HG03097 (cell line): ENCODE results near the gene PLEKHM3.

ENCODE experiments used
- ATAC-seq: cut with Tn5 transposase; IDR thresholded peaks from one replicate; pipeline ENCODE4 v1.9.1; 2021; ENCODE audit not compliant: unreplicated experiment, low FRiP score

PLEKHM3 gene

GRCh38 chr2:207868855-207869596, 156.3 kb downstream of the PLEKHM3 start:
- ATAC-seq = no peak

GRCh38 chr2:207867905-207868304, 157.4 kb downstream of the PLEKHM3 start:
- no peak for ATAC-seq

GRCh38 chr2:207867056-207867455, 158.3 kb downstream of the PLEKHM3 start:
- no peak for ATAC-seq

- ATAC-seq = no peak
Observed at GRCh38 chr2:207865210-207865609, 160.1 kb downstream of the PLEKHM3 start.

GRCh38 chr2:207863345-207863744, 162.0 kb downstream of the PLEKHM3 start:
- ATAC-seq = no peak

GRCh38 chr2:207861789-207862188, 163.5 kb downstream of the PLEKHM3 start:
- no peak for ATAC-seq

- no peak for ATAC-seq
Observed at GRCh38 chr2:207860685-207861084, 164.6 kb downstream of the PLEKHM3 start.

- ATAC-seq = no peak
Observed at GRCh38 chr2:207855591-207855990, 169.7 kb downstream of the PLEKHM3 start.

GRCh38 chr2:207854484-207855440, 170.6 kb downstream of the PLEKHM3 start:
- ATAC-seq = no peak

- ATAC-seq = no peak
Observed at GRCh38 chr2:207852791-207853190, 172.5 kb downstream of the PLEKHM3 start.

GRCh38 chr2:207849443-207849842, 175.9 kb downstream of the PLEKHM3 start:
- no peak for ATAC-seq

- ATAC-seq = no peak
Observed at GRCh38 chr2:207848545-207848928, 176.8 kb downstream of the PLEKHM3 start.

- ATAC-seq = no peak
Observed at GRCh38 chr2:207847807-207848544, 177.4 kb downstream of the PLEKHM3 start.

GRCh38 chr2:207847098-207847806, 178.1 kb downstream of the PLEKHM3 start:
- ATAC-seq = no peak

- no peak for ATAC-seq
Observed at GRCh38 chr2:207845202-207845864, 180.0 kb downstream of the PLEKHM3 start.

- ATAC-seq = no peak
Observed at GRCh38 chr2:207844648-207845047, 180.7 kb downstream of the PLEKHM3 start.

- no peak for ATAC-seq
Observed at GRCh38 chr2:207840101-207840500, 185.2 kb downstream of the PLEKHM3 start.

- ATAC-seq = no peak
Observed at GRCh38 chr2:207839575-207839974, 185.8 kb downstream of the PLEKHM3 start.

GRCh38 chr2:207839028-207839427, 186.3 kb downstream of the PLEKHM3 start:
- ATAC-seq = no peak
